Keratinocyte (primary cell): ENCODE results near the gene MAML2. TPM values are rescaled to one million over a fixed set of nuclear protein-coding genes. Genes with fewer than 3 reads are reported as not detected.

Experiments used
- DNase-seq: peaks from one replicate; pipeline ENCODE4 v3.0.0-alpha.2; 2011; ENCODE audit warnings: low read depth, missing footprints, low spot score
- FAIRE-seq: peaks from 2 replicates; lab custom pipeline; 2011; peaks lifted over from hg19 to GRCh38; lab: Jason Lieb, UNC
- H2AFZ ChIP-seq: 2 replicates; pipeline ENCODE4 v1.6.0; 2012; ENCODE audit warnings: low read length, control low read depth, inconsistent platforms; ENCODE audit not compliant: control insufficient read depth
- H3K27ac ChIP-seq: 2 replicates; pipeline ENCODE4 v1.5.1; 2011; ENCODE audit warnings: low read length; ENCODE audit not compliant: control insufficient read depth, insufficient read depth
- H3K27me3 ChIP-seq: 3 replicates; pipeline ENCODE4 v1.6.0; 2011; ENCODE audit warnings: low read length; ENCODE audit not compliant: control insufficient read depth, insufficient read depth; ENCODE audit errors: extremely low read depth
- H3K36me3 ChIP-seq, 2 experiments: 2 replicates in 1 of 2; 3 replicates in 1 of 2; pipeline ENCODE4 v1.5.1; 2011; ENCODE audit warnings: low read length in 2 of 2, mild to moderate bottlenecking in 1 of 2; ENCODE audit not compliant: control insufficient read depth in 2 of 2, insufficient read depth in 2 of 2; ENCODE audit errors: extremely low read depth in 1 of 2
- H3K4me1 ChIP-seq: 3 replicates; pipeline ENCODE4 v1.5.1; 2011; ENCODE audit warnings: low read length; ENCODE audit not compliant: control insufficient read depth, insufficient read depth; ENCODE audit errors: extremely low read depth
- H3K4me2 ChIP-seq: 3 replicates; pipeline ENCODE4 v1.6.0; 2011; ENCODE audit warnings: low read depth, low read length; ENCODE audit not compliant: control insufficient read depth, insufficient read depth; ENCODE audit errors: extremely low read depth
- H3K4me3 ChIP-seq, 3 experiments: fragments of 200-600 bp in 1 of 3; sonication (generic) in 1 of 3; 2 replicates in 2 of 3; 3 replicates in 1 of 3; pipeline ENCODE4 v1.5.1; 2011 to 2016; ENCODE audit warnings: low read length in 3 of 3, mild to moderate bottlenecking in 3 of 3, control low read depth in 2 of 3, inconsistent platforms in 1 of 3, low read depth in 1 of 3, mixed read lengths in 1 of 3, mixed run types in 1 of 3, moderate library complexity in 1 of 3; ENCODE audit not compliant: control insufficient read depth in 2 of 3, insufficient read depth in 2 of 3; ENCODE audit errors: extremely low read depth in 1 of 3
- H3K79me2 ChIP-seq: 2 replicates; pipeline ENCODE4 v1.6.0; 2012; ENCODE audit warnings: low read length; ENCODE audit not compliant: control insufficient read depth, insufficient read depth
- H3K9ac ChIP-seq: 3 replicates; pipeline ENCODE4 v1.6.0; 2011; ENCODE audit warnings: low read length; ENCODE audit not compliant: control insufficient read depth, insufficient read depth; ENCODE audit errors: extremely low read depth
- H3K9me1 ChIP-seq: 3 replicates; pipeline ENCODE4 v1.6.0; 2011; ENCODE audit warnings: low read length; ENCODE audit not compliant: control insufficient read depth, insufficient read depth; ENCODE audit errors: extremely low read depth
- H3K9me3 ChIP-seq: 2 replicates; pipeline ENCODE4 v1.5.1; 2012; ENCODE audit warnings: low read depth, low read length; ENCODE audit not compliant: control insufficient read depth
- H4K20me1 ChIP-seq: 3 replicates; pipeline ENCODE4 v1.6.0; 2011; ENCODE audit warnings: low read length; ENCODE audit not compliant: control insufficient read depth, insufficient read depth; ENCODE audit errors: extremely low read depth
- CTCF ChIP-seq, 3 experiments: IDR thresholded peaks in 1 of 3; conservative IDR thresholded peaks in 1 of 3; optimal IDR thresholded peaks in 1 of 3; 2 replicates in 2 of 3; 3 replicates in 1 of 3; pipeline versions ENCODE3 to v1.5.1; 2011; ENCODE audit warnings: low read length in 3 of 3, mild to moderate bottlenecking in 3 of 3, moderate library complexity in 2 of 3, control low read depth in 1 of 3, inconsistent platforms in 1 of 3; ENCODE audit not compliant: insufficient read depth in 2 of 3; ENCODE audit errors: extremely low read depth in 1 of 3
- EZH2 ChIP-seq: IDR thresholded peaks from one replicate; pipeline ENCODE4 v1.6.1; 2012; ENCODE audit warnings: inconsistent platforms, mild to moderate bottlenecking, low read length, moderate library complexity
- dilution Hi-C: fragments of 300-500 bp; cut with MboI; formaldehyde crosslinking; loops from one replicate; pipeline ENCODE4 v1.7.0; 2020; ENCODE audit warnings: low sequenced_read_pairs; ENCODE audit not compliant: extremely low pct_ligation_motif_present
- polyA plus RNA-seq, 5 experiments: library from polyadenylated mRNA; depleted of rRNA in 3 of 5; stranded (reverse) in 3 of 5; stranded (forward) in 1 of 5; unstranded in 1 of 5; fragments of >200 nt; gene quantifications; 1 replicate in 1 of 5; 2 replicates in 3 of 5; 3 replicates in 1 of 5; pipeline versions ENCODE4 v1.2.1 to v1.2.3, GENCODE V29; 2011 to 2012; ENCODE audit warnings: missing spikeins in 2 of 5, low read depth in 1 of 5, low replicate concordance in 1 of 5

MAML2 gene
- polyA plus RNA-seq, 1 donor (not counting 4 experiments of a cell fraction or from before 2014, with no cell fraction given): 4.2 TPM

DNA sequence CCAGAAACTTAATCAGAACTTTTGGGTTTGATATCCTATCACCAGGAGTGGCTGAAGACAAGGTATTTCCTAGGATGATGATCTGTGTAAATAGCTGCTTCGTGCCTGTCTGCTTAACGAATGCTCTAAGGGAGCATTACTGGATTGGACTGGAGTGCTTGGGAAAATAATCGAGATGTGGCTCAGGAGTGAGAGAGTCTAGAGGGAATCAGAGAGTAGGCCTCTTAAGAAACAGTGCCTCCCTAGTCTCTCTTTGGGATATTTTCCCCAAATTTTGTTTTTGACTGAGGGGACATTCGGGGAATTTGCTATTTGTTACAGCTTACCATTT lies 2.5 kb downstream of the MAML2 start:
- Histone ChIP-seq H3K79me2 (peaks cover 46% of the 10 kb centered on the region), H3K9ac (peak overlapping the region; percentile 77), H3K4me2 (peak overlapping the region; percentile 100), H3K27ac (no peak overlapping the region), H4K20me1 (no peaks in the 10 kb centered on the region), H3K4me1 (peaks cover 48% of the 10 kb centered on the region), H3K4me3 (no peak overlapping the region), H3K9me3 (no peaks in the 10 kb centered on the region), H2AFZ (no peak overlapping the region), H3K27me3 (no peaks in the 10 kb centered on the region), H3K36me3 (no peaks in the 10 kb centered on the region), H3K9me1 (no peaks in the 10 kb centered on the region)
- DNase-seq (no peak), FAIRE-seq (no peak)
- dilution Hi-C loops: no loop called here
- TF ChIP-seq CTCF (optimal IDR thresholded peaks at IDR 0.05 in 1 of 3, IDR thresholded peaks at IDR 0.05 in 1 of 3, conservative IDR thresholded peaks at IDR 0.05 in 1 of 3; ENCODE audit: extremely low read depth in 1 of 3, insufficient read depth in 2 of 3, low read length in 3 of 3): no peak
- no peak for TF ChIP-seq EZH2

DNA sequence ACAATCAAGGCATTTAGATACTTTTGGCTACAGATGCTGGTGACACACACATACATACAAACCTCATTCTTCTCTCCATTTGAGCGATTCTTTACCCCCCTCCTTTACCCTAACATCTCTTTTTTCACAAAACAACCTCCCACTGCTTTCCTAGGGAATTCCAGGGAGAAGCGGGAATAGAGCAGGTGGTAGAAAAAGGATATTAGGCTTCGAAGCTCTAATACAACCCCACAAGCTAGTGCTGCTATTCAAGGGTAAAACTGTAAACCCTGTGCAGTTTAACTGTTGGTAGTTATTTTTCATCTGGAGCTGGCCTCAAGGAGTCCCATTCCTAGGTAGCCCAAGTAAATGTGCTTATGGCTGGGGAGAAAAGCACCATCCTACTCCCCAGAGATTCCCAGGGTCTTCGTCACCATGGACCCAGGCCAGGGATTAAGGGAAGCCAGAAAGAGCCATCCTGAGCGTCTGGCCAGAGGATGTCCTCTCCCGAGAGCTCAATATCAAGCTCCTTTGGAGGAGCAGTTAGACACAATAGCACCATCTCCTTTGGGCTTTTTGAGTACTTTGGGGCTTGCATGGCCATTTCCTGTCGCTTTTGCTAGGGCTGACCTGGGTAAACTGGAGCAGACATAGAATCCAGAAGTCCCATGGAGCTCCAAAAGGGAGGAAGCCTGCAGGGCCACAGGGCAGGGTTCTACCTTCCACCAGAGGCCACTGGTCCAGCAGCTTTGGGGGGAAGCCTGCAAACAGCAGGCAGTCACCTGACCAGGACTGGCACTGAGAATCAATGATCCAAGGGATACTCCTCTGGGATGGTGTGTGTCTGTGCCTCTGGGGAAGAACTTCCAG lies 3.1 kb downstream of the MAML2 start:
- TF ChIP-seq CTCF (optimal IDR thresholded peaks at IDR 0.05 in 1 of 3, IDR thresholded peaks at IDR 0.05 in 1 of 3, conservative IDR thresholded peaks at IDR 0.05 in 1 of 3; ENCODE audit: extremely low read depth in 1 of 3, insufficient read depth in 2 of 3, low read length in 3 of 3) (no peak), EZH2 (no peak)
- peak overlapping the region; percentile 81 for H2AFZ ChIP-seq
- H3K36me3 ChIP-seq: no peaks in the 10 kb centered on the region
- H3K27me3 ChIP-seq: no peaks in the 10 kb centered on the region
- H3K4me1 ChIP-seq: peaks cover 48% of the 10 kb centered on the region
- peak overlapping the region in 2 of 3 experiments; percentile 50 to 51 for H3K4me3 ChIP-seq
- DNase-seq (no peak), FAIRE-seq (no peak)
- H3K9ac ChIP-seq: peak overlapping the region; percentile 73
- dilution Hi-C loops: no loop called here
- peak overlapping the region; percentile 85 for H3K27ac ChIP-seq
- H4K20me1 ChIP-seq: no peaks in the 10 kb centered on the region
- peaks cover 49% of the 10 kb centered on the region for H3K79me2 ChIP-seq
- peak overlapping the region; percentile 100 for H3K4me2 ChIP-seq
- no peaks in the 10 kb centered on the region for H3K9me3 ChIP-seq
- no peaks in the 10 kb centered on the region for H3K9me1 ChIP-seq
